Non-pigmented ciliary epithelial cell (primary cell): Measurements from ENCODE around the gene CAND2.
A peak's percentile ranks its signal among the peaks of the same experiment; 100 is the strongest.
"Not testable (repeated sequence)": the region's sequence is repeated elsewhere in the genome, so short reads cannot be mapped to it uniquely, and the experiment has no call there.

ENCODE experiments used
- DNase-seq: peaks from one replicate; pipeline ENCODE4 v3.0.0-alpha.2; 2010; ENCODE audit warnings: low read depth

The CAND2 gene

GRCh38 chr3:12830785-12831156 lies 34.3 kb downstream of the CAND2 start:
- DNase-seq = no peak

DNA sequence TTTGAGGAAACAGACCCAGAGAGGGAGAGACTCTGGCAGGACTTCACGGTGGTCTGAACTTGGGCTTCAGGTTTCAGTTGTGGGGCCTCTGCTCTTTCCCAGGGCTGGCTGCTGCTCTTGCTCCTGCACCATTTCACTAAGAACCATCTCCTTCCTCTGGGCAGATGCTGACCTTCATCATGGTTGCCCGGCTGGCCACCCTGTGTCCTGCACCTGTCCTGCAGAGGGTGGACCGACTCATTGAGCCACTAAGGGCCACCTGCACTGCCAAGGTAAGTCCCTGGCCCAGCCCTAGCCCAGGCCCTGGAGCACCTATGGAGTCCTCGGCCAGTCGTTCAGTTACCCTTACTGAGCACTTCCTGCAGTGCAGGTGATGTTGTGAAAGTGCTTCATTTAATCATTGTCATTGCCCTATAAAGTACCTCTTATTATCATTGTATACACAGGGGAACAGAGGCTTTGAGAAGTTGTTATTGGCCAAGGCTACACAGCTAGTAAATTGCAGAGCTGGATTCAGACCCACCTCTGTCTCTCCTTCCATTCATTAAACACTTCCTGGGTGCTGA lies 34.9 kb downstream of the CAND2 start:
- DNase-seq = no peak

DNA sequence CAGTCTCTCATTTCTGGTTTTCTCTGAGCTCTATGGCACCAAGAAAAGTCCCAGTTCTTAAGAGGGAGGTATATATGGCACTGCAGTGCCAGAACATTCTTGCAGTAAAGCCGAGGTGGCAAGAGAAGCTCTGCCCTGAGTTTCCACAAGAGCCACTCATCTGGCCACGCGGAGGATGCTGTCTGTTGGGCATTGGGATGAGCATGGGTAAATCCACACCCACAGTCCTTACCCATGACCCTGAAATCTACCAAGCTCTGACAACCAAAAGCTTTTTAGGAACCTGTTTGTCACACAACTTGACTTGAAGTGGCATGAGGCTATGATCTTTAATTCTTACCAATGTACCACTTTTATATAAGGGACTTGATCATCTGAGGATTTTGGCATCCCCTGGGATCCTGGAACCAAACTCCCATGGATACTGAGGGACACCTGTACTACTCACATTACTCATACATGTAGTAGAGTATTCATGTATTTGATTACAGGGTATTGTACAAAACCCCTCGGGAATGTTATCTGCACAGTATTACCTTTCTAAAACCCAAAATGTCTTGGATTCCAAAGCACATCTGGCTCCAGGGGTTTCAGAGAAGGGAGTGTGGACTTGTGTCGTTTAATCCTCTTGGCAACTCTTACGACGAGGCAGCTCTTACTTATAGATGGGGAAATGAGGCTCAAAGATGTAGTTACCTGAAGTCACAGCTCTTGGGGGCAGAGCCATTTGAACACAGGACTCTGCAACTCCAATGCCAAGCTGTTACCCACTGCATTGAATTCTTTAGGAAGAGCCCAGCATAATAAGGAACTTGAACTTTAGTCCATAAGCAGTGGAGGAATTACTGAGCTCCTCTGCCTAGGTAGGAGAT lies 36.1 kb downstream of the CAND2 start:
- no peak for DNase-seq

- DNase-seq = no peak
Measured at GRCh38 chr3:12833222-12834161, 37.0 kb downstream of the CAND2 start.

- no peak for DNase-seq
Measured at GRCh38 chr3:12835052-12835665, 38.7 kb downstream of the CAND2 start.

DNA sequence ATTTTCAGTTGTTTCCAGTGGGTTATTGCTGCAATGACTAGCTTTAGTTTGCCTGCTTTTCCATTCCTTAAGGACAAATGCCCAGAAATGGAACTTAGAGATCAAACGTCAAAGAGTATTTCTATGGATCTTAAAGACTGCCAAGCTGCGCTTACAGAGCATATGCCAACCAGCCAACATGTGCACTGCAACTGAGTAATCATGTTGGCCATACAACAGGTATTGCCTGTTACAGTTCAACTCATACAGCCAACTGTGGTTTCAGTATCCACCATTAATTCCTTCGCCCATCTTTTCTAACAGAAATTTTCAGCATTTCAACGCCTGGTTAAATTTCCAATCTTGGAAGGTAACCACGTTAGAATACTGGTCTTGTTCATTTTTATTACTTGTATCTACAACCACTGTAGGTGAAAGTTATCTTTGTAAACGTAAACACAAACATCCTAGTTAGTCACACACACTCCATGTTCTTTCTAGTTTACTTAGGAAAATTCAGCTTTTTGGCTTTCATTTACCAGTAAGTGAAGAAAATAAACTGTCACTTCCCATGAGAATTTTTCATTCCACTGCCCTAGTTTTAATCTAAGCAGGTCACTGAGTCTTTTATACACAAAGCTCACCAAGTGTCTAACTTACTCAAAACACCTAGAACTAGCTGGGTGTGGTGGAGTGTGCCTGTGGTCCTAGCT lies 41.0 kb downstream of the CAND2 start:
- no peak for DNase-seq

DNA sequence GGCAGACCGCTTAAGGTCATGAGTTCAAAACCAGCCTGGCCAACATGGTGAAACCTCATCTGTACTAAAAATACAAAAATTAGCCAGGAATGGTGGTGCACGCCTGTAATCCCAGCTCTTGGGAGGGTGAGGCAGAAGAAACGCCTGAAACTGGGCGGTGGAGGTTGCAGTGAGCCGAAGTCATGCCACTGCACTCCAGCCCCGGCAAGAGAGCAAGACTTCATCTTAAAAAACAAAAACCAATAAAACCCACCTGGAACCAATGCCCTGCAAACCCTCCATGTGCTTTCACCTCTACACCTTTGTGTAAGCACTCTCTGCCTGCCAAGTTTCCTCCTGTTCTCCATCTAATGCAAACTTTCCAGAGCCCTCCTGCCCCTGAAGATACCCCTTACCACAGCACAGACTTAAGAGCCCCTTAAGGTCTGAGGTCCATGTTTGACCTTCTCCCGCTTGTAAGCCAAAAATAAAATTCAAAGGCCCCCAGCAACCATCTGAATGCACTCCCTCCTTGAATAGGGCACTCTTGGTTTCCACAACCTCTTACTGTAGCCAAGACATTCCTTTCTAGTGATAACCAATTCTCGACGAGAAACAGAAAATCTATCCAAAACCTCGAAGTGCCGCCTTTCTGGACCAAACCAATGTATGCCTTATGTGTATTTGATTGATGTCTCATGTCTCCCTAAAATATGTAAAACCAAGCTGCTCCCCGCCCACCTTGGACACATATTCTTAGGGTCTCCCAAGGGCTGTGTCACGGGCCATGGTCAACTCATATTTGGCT lies 41.9 kb downstream of the CAND2 start:
- DNase-seq = no peak

GRCh38 chr3:12839156-12839946 lies 42.9 kb downstream of the CAND2 start:
- no peak for DNase-seq

- not testable (repeated sequence) for DNase-seq
Measured at GRCh38 chr3:12840148-12840547, 43.7 kb downstream of the CAND2 start.

DNA sequence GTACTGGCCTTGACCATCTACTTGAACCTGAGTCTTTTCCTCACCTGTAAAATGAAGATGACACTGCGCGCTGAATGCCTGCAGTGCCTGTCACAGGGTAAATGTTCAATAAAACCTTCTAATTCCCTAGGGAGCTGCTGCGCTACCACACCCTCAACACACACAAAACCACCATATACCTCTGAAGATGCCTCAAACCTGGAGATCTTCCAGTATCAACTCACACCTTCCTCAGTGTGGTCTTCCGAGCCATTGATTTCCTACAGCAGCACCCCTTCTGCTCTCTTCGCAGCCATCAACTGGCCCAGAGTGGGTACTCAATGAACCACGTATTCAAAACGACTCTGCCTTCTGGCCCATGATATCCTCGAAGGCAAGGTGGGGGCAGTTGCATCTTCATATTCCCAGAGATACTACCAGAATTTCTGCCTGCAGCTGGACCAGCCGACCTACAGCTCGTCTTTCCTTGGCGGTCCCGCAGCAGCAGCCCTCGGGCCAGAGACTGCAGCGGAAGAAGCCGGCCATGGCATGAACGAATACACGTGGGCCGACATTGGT lies 44.2 kb downstream of the CAND2 start:
- DNase-seq = no peak

DNA sequence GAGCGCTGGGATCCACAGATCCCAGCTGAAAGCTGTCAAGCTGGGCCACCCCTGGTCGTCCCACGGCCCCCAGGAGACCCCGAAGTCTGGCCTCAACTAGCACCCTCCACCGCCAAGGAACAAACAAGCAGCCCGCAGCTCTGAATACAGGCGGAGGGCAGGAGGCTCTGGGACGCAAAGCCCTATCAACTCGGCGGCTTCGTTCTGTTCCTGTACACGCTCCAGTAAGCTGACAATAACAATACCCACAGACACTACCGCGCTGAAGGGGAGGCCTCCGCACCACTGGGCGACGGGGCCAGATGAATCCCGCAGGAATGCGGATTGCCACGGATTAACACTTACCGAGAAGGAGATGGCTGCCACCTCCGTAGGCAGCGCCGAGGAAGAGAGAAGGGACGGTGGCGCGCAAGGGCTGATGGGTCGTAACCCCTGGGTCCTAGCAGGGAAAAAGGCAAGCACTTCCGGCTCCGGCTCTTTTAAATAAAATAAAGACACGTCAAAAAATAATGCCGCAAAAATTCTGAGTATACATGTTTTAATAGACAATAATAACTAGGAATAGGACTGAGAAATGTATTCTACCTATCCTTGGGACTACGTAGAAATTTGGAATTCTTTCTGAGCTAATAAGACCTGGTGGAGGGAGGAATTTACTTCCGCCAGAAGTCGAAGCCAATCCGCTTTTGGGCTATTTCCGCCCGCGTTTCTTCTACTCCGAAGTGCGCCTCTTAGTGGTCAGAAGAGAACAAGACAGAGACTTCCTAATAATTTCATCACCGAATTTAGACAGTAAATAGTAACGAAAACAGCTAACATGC lies 44.9 kb downstream of the CAND2 start, which contains the start of gene RPL32:
Gene RPL32 (minus strand): TSS at position 417 of the 821 bp plus-strand sequence. CDS start 1,328 bp downstream, outside the sequence.
- peak; percentile 88 for DNase-seq

DNA sequence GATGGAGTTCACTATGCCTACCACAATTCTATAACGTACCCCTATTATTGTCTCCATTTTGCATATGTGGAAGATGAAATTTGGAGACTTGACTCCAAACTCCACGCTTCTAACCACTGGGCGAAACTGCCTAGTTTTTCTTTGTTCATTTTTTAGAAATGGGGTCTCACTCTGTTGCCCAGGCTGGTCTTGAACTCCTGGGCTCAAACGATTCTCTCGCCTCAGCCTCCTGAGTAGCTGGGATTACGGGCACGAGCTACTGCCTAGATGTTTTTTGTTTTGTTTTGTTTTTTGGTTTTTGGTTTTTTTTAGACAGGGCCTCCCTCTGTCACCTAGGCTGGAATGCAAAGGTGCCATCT lies 45.5 kb downstream of the CAND2 start:
- no peak for DNase-seq

DNA sequence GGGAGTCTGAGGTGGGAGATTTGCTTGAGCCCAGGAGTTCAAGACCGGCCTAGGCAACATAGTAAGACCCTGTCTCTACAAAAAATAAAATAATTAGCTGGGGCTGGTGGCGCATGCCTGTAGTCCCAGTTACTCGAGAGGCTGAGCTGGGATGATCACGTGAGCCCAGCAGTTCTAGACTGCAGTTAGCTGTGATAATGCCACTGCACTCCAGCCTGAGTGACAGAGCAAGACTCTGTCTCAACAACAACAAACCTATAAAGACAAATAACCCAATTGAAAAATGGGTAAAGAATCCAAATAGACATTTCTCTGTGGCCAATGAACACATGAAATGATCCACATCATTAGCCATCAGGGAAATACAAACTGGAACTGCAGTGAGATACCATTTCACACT lies 46.0 kb downstream of the CAND2 start:
- no peak for DNase-seq

DNA sequence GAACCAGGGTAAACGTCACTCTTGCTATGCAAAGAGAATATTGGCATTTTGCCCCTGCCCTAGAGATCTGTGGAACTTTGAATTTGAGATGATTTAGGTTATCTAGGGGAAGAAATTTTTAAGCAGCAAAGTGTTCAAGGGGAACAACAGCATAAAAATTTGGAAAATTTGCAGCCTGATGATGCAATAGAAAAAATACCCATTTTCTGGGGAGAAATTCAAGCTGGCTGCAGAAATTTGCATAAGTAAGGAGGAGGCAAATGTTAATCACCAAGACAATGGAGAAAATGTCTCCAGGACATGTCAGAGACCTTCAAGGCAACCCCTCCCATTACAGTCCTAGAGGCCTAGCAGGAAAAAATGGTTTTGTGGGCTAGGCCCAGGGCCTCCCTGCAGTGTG lies 49.3 kb downstream of the CAND2 start:
- DNase-seq = no peak

DNA sequence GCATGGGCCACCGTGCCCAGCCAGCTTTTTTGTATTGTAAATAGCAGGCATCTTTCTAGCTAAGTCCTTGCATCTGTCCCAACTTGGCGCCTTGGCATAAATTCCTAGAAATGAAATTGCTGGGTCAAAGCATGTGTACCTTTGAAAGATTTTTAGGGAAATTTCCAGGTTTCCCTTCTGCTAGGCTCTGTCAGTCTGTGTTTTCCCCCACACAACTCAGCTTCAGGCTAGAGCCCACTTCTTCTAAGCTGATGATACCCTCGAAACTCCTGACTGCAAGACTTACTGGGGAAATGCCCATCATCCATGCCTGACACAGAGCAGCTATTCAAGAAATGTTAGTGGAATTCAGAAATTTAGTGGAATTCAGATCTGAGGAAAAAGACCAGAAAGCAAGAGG lies 55.7 kb downstream of the CAND2 start:
- no peak for DNase-seq

DNA sequence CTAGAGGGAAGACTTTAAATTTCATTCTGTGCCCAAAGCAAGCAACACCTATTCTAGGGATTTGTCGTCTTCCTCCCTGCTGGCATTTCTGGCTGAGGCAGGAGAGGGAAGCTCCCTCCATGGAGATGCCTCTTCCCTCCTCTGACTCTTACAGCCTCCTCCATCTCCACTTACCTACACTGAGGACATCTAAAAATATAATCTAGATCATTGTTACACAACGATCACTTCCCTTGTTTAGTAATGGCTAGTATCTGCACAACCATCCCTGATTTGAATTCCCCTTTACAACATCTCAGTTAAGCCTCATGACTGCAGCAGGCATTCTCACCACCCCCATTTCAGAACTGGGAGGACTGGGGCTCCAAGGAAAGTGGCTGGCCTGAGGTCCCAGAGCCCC lies 57.4 kb downstream of the CAND2 start:
- DNase-seq = not testable (repeated sequence)

DNA sequence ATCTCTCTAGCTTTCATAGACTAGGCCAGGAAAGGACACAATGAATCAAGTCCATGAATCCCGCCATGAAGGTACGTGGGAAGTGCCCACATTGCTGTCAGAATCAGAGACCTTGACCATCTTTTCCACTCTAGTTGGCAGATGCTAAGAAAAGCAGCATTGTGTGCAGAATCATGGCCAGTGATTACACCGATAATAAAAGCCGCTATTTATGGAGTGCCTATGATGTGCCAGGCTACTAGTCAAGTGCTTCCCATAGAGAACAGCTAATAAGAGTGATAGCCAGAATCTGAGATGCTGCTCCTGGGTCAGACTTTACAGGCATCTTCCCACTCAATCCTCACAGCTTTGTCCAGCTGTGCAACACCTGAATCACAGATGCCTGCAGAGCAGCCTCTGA lies 58.1 kb downstream of the CAND2 start:
- no peak for DNase-seq

DNA sequence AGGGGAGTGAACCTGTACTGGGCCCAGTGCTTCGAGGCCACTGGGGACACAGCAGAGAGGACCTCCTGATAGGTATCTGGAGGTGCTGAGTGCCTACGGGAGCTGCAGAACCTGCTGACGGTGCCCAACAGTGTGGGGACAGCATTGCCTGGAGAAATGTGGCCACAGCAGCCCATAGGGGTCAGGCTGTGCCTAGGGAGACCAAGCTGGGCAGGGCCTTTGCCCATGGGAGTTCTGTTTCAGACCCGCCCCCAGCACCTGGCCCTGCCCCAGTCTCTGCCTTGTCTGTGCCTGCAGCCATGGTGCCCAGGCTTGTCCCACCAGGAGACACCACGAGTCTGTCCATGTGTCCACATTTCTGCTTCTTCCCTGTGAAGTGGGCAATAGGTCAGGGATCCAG lies 60.1 kb downstream of the CAND2 start:
- DNase-seq = no peak

GRCh38 chr3:12859840-12860239 lies 63.4 kb downstream of the CAND2 start:
- no peak for DNase-seq
